ENCODE measurements around the gene PABPN1L. TPM values are rescaled to one million over a fixed set of nuclear protein-coding genes. Genes with fewer than 3 reads are reported as not detected.

The PABPN1L gene
- total RNA-seq, 4 donors from 2014 or later, result not detected

- no peak for TF ChIP-seq EP300 (IDR thresholded peaks at IDR 0.05)
- TF ChIP-seq, protein P1, sequence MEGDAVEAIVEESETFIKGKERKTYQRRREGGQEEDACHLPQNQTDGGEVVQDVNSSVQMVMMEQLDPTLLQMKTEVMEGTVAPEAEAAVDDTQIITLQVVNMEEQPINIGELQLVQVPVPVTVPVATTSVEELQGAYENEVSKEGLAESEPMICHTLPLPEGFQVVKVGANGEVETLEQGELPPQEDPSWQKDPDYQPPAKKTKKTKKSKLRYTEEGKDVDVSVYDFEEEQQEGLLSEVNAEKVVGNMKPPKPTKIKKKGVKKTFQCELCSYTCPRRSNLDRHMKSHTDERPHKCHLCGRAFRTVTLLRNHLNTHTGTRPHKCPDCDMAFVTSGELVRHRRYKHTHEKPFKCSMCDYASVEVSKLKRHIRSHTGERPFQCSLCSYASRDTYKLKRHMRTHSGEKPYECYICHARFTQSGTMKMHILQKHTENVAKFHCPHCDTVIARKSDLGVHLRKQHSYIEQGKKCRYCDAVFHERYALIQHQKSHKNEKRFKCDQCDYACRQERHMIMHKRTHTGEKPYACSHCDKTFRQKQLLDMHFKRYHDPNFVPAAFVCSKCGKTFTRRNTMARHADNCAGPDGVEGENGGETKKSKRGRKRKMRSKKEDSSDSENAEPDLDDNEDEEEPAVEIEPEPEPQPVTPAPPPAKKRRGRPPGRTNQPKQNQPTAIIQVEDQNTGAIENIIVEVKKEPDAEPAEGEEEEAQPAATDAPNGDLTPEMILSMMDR (IDR thresholded peaks at IDR 0.05), result no peak
- TF ChIP-seq POLR2A (IDR thresholded peaks at IDR 0.05; ENCODE audit: low read depth), result no peak
- TF ChIP-seq POLR2AphosphoS5 (IDR thresholded peaks at IDR 0.05), result no peak
- H3K36me3 ChIP-seq, result peaks cover 0 to 31% (median 11%) of the 10 kb centered on the region in 4 donors
- H3K27me3 ChIP-seq, result peaks cover 0 to 31% (median 0%) of the 10 kb centered on the region in 4 donors
- peaks cover 0 to 26% (median 8%) of the 10 kb centered on the region in 4 donors for H3K4me1 ChIP-seq
- 79% methylated on average over 2 of the region's 14 CpGs for WGBS
- DNase-seq (ENCODE audit: extremely low spot score), result no peak
- intact Hi-C loops (cut with DNase I), result no loop called here
- H3K9me3 ChIP-seq, result no peaks in the 10 kb centered on the region
- H3K27ac ChIP-seq (replicated peaks in 1 of 4), result no peak overlapping the region
- no peak overlapping the region for H3K4me3 ChIP-seq
These were observed 36.8 kb upstream of the PABPN1L start for GRCh38 chr16:88903267-88903666.

DNA sequence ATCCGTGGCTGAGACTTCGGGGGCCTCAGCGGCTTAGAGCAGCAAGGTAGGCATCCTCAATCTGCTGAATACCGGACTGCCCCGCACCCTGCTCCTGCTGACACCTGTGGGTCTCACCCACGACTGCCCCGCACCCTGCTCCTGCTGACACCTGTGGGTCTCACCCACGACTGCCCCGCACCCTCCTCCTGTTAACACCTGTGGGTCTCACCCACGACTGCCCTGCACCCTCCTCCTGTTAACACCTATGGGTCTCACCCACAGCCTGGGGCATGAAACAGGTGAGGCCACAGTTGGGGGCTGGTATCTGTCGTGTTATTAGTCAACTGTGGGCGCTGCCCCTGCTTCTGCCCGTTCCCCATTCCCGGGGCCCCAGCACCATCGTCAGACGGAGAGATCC, 36.3 kb upstream of the PABPN1L start:
- TF ChIP-seq POLR2AphosphoS5 (IDR thresholded peaks at IDR 0.05) (no peak), EP300 (IDR thresholded peaks at IDR 0.05) (no peak), POLR2A (IDR thresholded peaks at IDR 0.05; ENCODE audit: low read depth) (no peak)
- TF ChIP-seq, protein P1 (IDR thresholded peaks at IDR 0.05), result no peak
- no peak overlapping the region for H3K27ac ChIP-seq (replicated peaks in 1 of 4)
- H3K4me1 ChIP-seq, result peaks cover 0 to 26% (median 8%) of the 10 kb centered on the region in 4 donors
- intact Hi-C loops (cut with DNase I), result no loop called here
- no peaks in the 10 kb centered on the region for H3K9me3 ChIP-seq
- H3K4me3 ChIP-seq, result no peak overlapping the region
- no peak for DNase-seq (ENCODE audit: extremely low spot score)
- H3K27me3 ChIP-seq, result peaks cover 0 to 31% (median 0%) of the 10 kb centered on the region in 4 donors
- H3K36me3 ChIP-seq, result peaks cover 0 to 36% (median 14%) of the 10 kb centered on the region in 4 donors
- WGBS, result 80% methylated on average over 15 of the region's 16 CpGs

GRCh38 chr16:88901718-88902337, 35.4 kb upstream of the PABPN1L start:
- Histone ChIP-seq H3K9me3 (no peaks in the 10 kb centered on the region), H3K4me1 (peaks cover 0 to 24% (median 6%) of the 10 kb centered on the region in 4 donors), H3K36me3 (peaks cover 0 to 45% (median 21%) of the 10 kb centered on the region in 4 donors), H3K4me3 (no peak overlapping the region), H3K27me3 (peaks cover 0 to 30% (median 0%) of the 10 kb centered on the region in 4 donors), H3K27ac (replicated peaks in 1 of 4) (no peak overlapping the region)
- TF ChIP-seq EP300 (IDR thresholded peaks at IDR 0.05), result no peak
- DNase-seq (ENCODE audit: extremely low spot score), result no peak
- intact Hi-C loops (cut with DNase I), result no loop called here
- 81% methylated on average over 23 of the region's 26 CpGs for WGBS

GRCh38 chr16:88900662-88901052, 34.2 kb upstream of the PABPN1L start:
- TF ChIP-seq EP300 (IDR thresholded peaks at IDR 0.05), result no peak
- TF ChIP-seq, protein P1 (IDR thresholded peaks at IDR 0.05), result no peak
- no peak for TF ChIP-seq POLR2AphosphoS5 (IDR thresholded peaks at IDR 0.05)
- TF ChIP-seq POLR2A (IDR thresholded peaks at IDR 0.05; ENCODE audit: low read depth), result no peak

DNA sequence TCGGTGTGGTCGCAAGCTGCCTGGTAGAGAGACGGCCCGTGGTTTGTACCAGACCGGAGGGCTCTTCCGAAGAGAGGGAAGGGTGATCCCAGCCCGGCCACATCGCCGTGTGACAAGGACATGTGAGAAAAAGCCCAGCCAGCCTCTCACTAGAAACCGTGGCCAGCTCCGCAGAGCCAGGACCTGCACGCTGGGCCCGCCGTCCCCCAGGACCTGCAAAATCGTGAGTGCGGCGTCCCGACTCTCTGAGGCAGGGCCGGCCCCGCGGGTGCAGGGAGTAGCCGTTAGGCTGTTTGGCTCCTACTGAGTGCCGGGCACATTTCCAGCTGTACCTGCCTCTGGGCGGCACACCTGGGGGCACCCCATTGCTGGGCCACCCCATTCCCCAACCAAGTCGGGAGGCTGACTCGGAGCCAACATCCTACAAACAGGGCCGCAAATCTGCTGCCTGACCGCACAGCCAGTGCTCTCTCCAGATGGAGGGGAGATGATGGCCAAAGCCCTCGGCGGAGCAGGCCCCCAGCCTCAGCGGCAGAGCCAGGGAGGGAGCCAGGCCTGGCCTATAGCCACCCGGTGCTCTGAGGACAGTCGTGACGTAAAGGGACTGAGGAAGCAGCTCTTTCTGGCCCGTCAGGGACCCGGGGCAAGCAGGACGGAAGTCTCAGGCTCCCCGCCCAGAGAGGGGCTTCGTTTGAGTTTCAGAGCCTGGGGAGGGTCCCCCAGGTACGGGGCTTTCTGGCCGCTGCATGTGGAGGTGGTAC, 33.6 kb upstream of the PABPN1L start:
- no peaks in the 10 kb centered on the region for H3K9me3 ChIP-seq
- peaks cover 0 to 8% (median 0%) of the 10 kb centered on the region in 4 donors for H3K4me1 ChIP-seq
- peaks cover 0 to 61% (median 23%) of the 10 kb centered on the region in 4 donors for H3K36me3 ChIP-seq
- H3K4me3 ChIP-seq, result no peak overlapping the region
- H3K27me3 ChIP-seq, result peaks cover 0 to 14% (median 0%) of the 10 kb centered on the region in 4 donors
- intact Hi-C loops (cut with DNase I), result no loop called here
- H3K27ac ChIP-seq (replicated peaks in 1 of 4), result no peak overlapping the region
- 87% methylated on average over 30 of the region's 41 CpGs for WGBS
- TF ChIP-seq, protein P1 (IDR thresholded peaks at IDR 0.05), result no peak
- no peak for TF ChIP-seq EP300 (IDR thresholded peaks at IDR 0.05)
- TF ChIP-seq POLR2A (IDR thresholded peaks at IDR 0.05; ENCODE audit: low read depth), result no peak
- TF ChIP-seq POLR2AphosphoS5 (IDR thresholded peaks at IDR 0.05), result no peak
- DNase-seq (ENCODE audit: extremely low spot score), result no peak

More at GRCh38 chr16:88900662-88901052, 34.2 kb upstream of the PABPN1L start:
- H3K27me3 ChIP-seq, result peaks cover 0 to 18% (median 0%) of the 10 kb centered on the region in 4 donors
- no CpG with 5 or more reads among the region's 12 CpGs for WGBS
- no peak overlapping the region for H3K27ac ChIP-seq (replicated peaks in 1 of 4)
- peaks cover 0 to 13% (median 2%) of the 10 kb centered on the region in 4 donors for H3K4me1 ChIP-seq
- peaks cover 0 to 57% (median 23%) of the 10 kb centered on the region in 4 donors for H3K36me3 ChIP-seq
- no peaks in the 10 kb centered on the region for H3K9me3 ChIP-seq
- no peak for DNase-seq (ENCODE audit: extremely low spot score)
- intact Hi-C loops (cut with DNase I), result no loop called here
- H3K4me3 ChIP-seq, result no peak overlapping the region

Measured in esophagus muscularis mucosa (tissue), 4 donors.